HG02588 (cell line): ENCODE measurements around the gene PDZRN4.
A peak's percentile ranks its signal among the peaks of the same experiment; 100 is the strongest.
"Not testable (repeated sequence)": the region's sequence is repeated elsewhere in the genome, so short reads cannot be mapped to it uniquely, and the experiment has no call there.

ENCODE experiments used
- ATAC-seq: cut with Tn5 transposase; IDR thresholded peaks from one replicate; pipeline ENCODE4 v1.9.1; 2021; ENCODE audit warnings: mild to moderate bottlenecking, moderate library complexity; ENCODE audit not compliant: unreplicated experiment

Gene PDZRN4

GRCh38 chr12:41280341-41281095 is 92.4 kb downstream of the PDZRN4 start:
- not testable (repeated sequence) for ATAC-seq

GRCh38 chr12:41285470-41285869 is 97.3 kb downstream of the PDZRN4 start:
- ATAC-seq, result not testable (repeated sequence)

GRCh38 chr12:41286426-41286825 is 98.3 kb downstream of the PDZRN4 start:
- no peak for ATAC-seq

GRCh38 chr12:41287500-41288141 is 99.5 kb downstream of the PDZRN4 start:
- peak; percentile 47 for ATAC-seq

GRCh38 chr12:41288142-41288811 is 100.2 kb downstream of the PDZRN4 start:
- no peak for ATAC-seq

- ATAC-seq, result no peak
Measured at GRCh38 chr12:41289501-41289900, 101.4 kb downstream of the PDZRN4 start.

GRCh38 chr12:41293011-41293410 is 104.9 kb downstream of the PDZRN4 start:
- ATAC-seq, result no peak

GRCh38 chr12:41293461-41293860 is 105.3 kb downstream of the PDZRN4 start:
- no peak for ATAC-seq

- ATAC-seq, result no peak
Measured at GRCh38 chr12:41302979-41303403, 114.9 kb downstream of the PDZRN4 start.

- no peak for ATAC-seq
Measured at GRCh38 chr12:41304526-41304925, 116.4 kb downstream of the PDZRN4 start.

- ATAC-seq, result no peak
Measured at GRCh38 chr12:41310367-41310766, 122.2 kb downstream of the PDZRN4 start.

GRCh38 chr12:41311883-41312282 is 123.8 kb downstream of the PDZRN4 start:
- no peak for ATAC-seq

- not testable (repeated sequence) for ATAC-seq
Measured at GRCh38 chr12:41312451-41312850, 124.3 kb downstream of the PDZRN4 start.

GRCh38 chr12:41325336-41325735 is 137.2 kb downstream of the PDZRN4 start:
- ATAC-seq, result no peak

- no peak for ATAC-seq
Measured at GRCh38 chr12:41327096-41327895, 139.2 kb downstream of the PDZRN4 start.

- ATAC-seq, result no peak
Measured at GRCh38 chr12:41333974-41334373, 145.9 kb downstream of the PDZRN4 start.

- no peak for ATAC-seq
Measured at GRCh38 chr12:41334390-41334789, 146.3 kb downstream of the PDZRN4 start.

- no peak for ATAC-seq
Measured at GRCh38 chr12:41336041-41336549, 148.0 kb downstream of the PDZRN4 start.

GRCh38 chr12:41339784-41340183 is 151.7 kb downstream of the PDZRN4 start:
- no peak for ATAC-seq

GRCh38 chr12:41344776-41345470 is 156.8 kb downstream of the PDZRN4 start:
- no peak for ATAC-seq
